ENCODE measurements around the gene MRRF.

Gene MRRF

DNA sequence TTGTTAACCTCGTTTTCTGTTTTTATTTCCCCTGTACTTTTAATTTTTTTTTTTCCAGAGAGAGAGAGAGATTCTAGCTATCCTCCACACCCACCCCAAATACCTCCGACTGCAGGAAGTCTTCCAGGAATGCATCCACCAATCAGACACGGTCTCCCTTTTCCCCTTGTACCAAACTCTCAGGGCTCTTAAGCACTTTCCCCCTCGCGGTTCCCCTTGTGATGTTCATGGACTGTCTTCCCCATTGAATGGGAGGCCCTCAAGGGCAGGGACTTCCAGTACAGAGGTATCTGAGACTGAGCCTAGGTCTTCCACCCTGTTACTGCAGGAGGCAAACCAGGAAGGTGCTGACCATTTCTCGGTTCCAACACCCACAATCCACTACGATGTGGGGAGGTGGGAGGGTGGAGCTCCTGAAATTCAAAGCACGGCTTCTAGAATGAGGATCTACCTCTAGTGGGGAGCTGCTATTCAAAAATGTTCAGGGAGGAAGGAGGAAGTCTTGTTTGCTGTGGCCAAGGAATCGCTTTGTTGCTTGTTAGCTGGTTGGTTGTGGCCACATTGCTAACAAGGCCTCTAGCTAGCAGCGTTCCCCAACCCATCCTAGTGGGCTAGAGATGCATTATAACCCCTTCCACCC lies 68.6 kb downstream of the MRRF start:
- no peak for DNase-seq

DNA sequence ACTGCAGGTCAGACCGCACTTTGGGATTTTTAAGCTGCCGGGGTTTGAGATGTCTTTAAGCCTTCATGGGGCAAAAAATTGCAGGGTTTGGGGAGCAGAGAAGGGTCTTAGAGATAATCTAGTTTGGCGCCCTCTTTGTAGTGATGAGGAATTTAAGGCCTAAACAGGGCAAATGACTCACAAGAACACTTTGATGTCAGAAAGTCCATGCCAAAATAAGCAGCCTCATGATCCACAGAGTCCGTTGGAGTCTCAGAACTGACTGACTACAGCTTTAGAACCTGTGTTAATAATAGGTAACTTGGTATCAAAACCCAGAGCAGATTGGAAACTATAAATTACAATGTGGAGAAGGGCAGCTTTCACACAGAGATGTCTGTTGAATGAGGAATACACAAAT lies 70.2 kb downstream of the MRRF start:
- DNase-seq = no peak

DNA sequence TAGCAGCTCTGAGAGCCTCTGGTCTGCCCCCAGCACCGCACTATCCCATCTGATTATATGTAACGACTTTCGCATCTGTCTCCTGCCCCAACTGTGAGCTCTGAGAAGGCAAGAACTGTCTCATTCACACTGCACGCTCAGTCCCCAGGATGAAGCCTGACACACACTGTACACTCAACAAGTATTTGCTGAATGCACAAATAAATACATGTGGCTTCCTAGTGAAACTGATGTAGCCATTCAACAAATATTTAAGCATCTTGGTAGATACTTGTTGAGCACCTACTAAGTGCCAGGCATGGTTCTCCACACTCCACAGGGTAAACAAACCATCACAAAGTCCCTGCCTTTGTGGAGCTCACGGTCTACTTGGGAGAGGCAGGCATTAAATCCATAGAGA lies 71.5 kb downstream of the MRRF start:
- no peak for DNase-seq

DNA sequence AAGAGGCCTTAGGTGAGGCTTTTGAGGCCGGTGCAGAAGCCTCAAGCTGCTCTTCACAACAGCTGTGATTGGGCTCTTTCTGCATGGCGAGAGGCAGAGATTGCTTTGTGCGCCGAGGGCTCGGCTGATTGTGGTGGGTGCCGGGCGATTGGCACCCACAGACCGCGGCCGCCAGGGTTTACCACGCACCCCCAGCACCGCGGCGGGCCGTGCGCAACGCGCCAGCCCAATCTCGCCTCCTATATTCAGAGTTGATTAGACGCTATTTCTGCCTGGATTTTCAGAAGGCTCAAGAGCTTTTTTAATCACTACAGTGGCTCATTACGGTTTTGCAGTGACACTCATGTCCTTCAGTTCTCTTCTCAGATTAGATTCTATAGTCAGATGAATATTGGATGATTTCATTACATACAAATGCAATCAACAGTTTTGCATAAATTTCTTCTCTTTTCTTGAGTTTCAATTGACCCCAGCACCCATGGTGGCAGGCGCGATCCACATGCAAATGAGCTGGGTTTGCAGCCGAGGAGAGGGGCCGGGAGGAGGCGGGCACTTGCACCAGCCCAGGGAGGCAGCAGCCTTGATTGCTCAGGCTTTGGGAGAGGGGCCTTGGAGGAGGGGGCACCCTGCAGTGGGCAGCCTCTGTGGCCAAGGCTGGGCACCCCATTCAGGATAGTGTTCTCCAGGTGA lies 72.3 kb downstream of the MRRF start:
- DNase-seq = no peak

DNA sequence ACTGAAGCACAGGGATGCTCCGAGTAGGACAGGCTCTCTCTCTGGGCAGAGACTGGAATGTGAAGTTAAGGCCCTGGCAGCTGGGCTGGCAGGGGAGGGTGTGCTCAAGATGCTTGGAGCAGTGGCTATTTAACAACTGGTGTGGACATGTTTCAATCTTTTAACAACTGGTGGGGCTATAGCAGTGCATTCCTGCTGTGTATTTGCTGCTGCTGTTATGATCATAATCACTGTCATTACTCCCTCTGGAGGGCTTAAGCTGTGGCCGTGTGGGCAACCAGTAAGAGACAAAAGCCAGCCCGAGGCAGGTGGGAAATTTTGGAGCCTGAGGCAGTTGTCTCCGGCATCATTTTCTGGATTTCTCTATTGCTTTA lies 72.9 kb downstream of the MRRF start:
- DNase-seq = no peak

DNA sequence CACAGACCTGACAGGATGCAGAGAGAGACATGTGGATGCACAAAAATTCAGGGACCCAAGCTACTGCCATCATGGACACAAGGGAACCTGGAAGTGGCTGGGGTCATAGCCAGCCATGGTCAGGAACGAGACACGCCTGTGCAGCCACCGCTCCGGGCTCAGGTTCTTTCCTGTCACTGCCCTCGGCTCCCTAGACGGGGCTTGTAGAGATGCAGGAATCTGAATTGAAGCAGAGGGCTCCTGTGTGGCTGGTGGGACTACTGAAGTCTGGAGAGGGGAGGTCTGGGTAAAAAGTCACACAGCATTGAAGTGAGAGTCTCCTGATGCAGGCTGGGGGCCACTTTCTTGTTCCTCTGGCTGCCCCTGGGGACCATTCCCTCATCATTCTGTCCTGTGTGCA lies 73.9 kb downstream of the MRRF start:
- DNase-seq = no peak

DNA sequence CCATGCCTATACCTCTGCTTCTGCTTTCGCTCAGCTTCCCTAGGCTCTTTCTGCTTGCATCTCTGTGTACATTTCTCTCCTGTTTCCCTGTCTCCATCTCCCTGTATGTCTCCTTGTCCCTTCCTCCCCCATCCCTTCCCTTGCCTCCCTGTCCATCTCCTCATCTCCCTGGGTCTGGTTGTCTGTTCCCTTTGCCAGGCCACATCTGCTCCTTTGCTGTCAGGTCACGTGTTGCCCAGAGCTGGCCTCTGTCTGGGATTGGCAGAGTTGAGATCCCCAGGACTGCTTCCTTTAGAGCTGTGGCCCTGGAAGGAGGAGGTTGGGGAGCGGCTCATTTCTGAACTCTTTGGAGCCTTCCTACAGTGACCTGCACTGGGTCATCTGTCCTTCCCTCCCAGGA lies 74.3 kb downstream of the MRRF start:
- DNase-seq = no peak

DNA sequence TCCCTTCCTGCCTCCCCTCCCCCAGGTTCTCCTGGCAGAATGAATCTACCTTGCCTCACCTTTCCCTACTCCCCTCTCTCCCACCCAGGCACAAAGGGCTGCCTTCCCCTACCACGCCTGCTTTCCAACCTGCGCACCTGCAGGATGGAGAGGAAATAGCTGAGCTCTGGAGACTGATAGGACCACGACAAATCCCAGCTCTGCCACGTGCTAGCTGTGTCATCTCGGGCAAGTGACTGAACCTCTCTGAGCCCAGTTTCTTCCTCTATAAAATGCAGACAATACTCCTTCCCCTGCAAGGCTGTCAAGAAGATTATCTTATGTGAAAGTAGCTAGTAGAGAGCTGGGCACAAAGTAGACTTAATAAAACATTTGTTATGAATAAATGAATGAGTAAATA lies 74.9 kb downstream of the MRRF start:
- DNase-seq = no peak

DNA sequence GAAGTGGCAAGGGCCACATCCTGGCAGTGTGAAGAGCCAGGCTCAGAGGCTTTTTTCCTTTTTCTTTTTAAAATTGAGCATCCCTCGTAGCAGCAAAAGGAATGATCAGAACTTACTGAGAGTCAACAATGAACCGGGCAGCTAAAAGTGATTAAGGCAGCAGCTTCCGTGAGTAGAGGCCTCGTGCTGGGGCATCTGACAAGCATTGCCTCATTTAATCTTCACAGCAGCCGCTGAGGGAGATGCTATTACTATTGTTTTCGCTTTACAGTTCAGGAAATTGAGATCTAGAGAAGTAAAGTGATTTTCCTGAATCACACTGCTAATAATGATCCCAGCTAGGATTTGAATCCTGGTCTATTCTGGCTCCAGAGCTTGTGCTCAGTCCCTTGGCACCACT lies 75.5 kb downstream of the MRRF start:
- no peak for DNase-seq

DNA sequence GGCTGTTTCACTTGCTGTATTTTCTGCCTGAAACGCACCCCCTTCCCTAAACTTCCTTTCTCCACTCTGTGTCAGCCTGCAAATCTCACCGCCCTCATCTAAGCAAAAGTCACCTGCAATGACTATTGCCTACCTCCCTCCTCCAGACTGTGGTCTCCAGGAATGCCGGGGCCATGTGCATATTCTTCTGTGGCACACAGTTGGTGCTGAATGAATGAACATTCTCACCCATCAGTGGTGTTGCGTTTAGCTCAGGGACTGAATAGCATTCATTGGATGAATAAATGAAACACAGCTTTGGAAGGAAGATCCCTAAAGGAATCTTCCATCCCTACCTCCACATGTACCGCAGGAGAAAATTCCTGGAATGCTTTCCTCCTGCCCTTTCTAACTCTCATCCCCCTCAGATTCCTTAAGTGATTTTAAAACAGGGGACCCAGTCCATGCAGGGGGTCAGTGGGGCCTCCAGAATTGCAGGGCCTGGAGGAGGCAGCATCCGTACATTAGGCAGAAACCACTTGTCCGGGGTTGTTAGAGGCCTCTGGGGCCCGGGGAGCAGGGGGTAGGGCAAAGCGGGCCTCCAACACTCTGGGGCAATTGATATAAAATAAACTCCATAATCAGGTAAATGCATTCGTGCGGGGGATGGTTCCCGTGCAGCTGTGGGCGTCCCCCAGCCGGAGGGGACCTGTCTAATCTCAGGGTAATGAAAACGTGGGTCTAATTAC lies 77.8 kb downstream of the MRRF start:
- DNase-seq = no peak

DNA sequence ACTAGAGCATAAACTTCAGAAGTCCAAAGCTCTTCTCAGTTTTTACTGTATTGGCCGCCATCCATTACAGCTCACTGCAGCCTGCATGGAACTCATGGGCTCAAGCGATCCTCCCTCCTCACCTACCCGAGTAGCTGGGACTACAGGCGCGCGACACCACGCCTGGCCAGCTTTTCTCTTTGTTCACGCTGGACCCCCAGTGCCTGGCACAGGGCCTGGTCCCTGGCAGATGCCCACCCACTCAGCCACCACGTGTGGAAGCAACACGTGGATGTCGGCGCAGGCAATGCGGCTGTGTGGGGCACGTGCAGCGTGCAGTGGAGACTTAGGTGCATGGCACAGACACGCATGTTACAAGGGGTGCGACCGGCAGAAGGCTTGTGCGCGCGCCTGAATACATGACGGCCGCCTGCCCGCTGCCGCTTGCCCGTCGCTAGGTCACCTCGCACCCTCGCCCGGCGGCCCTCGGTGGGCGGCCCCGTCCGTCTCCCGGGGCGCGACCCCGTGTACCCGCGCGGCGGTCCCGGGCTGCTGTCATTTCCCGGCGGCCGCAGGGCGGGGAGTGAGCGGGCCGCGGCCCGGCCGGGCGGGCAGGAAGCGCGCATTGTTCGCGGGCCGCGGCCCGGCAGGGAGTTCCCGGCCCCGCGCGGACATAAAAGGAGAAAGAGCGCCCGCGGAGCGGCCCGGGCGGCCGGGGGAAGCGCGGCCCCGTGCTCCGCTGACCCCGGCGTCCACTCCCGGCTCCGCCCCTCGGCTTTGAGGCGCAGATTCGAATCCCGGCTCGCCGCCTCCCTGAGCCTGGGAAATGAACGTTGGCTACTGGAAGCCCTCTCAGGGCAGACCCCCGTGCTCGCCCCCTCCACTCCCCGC lies 82.0 kb downstream of the MRRF start:
- DNase-seq = no peak

DNA sequence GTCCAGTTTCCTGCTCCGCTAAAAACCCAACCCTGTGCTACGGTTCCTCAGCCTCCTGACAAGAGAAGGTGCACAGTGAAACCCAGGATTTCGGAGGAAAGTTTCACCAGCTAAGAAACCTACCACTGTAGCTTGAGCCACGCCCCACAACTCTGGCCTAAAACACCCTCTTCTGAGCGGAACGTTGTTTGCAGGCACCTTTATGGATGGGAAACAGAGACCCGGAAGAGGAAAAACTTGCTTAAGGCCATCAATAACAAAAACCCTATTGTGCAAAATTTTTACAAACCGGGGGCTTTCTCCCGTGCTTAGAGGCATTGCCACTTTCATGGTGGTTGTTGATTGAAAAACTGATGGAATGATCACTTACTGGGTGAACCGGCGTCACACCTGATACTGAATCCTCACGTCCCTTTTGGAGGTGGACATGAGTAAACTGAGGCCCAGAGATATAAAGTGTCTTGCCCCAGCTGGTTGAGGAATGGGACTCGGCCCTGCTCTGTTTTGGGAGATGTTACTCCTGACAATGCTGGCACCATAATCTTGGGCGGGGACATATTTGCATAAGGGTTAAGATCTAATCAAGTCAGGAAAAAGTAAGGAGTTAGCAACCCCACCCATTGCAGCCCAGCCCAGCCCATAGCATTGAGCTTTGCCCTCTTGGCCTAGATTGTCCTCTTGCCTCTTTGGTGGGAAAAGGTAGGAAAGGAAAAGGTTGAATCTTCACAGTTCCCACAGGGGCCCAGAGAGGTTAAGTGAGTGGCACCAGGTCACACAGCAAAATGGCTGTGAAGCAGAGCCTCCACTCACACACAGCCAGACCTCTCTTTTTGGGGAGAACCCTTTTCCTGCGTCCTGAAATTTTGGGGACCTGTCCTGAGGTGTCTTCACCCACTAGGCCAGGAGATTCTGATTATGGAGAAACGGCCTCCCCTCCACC lies 82.9 kb downstream of the MRRF start:
- DNase-seq = no peak

DNA sequence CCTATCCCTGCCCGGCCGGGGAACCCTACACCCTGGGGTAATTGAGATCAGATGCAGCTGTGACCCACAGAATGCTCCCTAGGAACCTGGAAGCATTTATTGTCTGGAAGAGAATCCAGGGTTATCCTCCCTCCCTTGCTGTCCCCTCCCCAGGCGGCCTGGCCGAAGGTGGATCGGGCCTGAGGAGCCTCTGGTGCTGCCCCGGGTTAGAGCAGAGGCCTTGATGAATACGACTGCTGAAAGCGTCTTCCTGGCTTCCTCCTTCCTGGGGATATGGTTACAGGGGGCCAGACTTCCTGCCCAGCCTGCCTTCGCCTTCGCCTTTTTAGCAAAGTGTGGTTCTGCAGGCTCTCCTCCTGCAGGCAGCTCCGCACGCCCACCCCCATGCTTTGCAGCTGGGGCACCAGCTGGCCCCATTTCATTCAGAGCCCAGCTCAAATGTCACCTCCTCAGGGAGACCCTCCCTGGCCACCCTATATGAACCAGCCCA lies 83.7 kb downstream of the MRRF start:
- no peak for DNase-seq

DNA sequence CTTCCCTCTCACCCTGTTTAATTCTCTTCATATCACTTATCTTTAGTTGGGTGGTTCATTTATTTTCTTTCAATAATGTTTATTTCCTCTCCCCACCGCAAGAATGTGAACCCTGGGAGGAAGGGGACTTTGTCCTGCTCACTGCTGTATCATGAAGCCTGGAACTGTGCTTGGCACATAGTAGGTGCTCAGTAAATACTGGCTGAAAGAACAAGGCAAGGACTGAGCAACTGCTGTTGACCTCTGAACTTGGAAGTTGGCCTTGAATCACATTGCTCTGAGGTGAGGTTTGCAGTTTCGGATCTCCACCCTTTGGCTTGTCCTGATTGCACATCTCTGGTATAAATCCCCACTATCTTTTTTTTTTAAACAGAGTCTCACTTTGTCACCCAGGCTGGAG lies 84.1 kb downstream of the MRRF start:
- DNase-seq = no peak

DNA sequence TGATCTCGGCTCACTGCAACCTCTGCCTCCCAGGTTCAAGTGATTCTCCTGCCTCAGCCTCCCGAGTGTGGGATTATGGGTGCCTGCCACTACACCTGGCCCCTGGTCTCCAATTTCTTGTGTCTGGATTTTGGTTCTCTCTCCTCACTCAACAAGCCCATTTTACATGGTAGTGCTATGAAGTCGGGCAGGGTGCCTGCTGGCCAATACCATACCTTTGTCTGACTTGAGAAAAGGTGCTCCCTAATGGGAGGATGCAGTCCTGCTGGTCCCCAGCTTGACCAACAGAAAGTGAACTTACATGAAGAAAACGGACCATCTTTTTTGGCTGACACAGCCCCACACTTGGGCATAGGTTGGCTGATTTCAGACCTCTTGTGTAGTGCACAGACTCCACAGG lies 84.5 kb downstream of the MRRF start:
- no peak for DNase-seq

DNA sequence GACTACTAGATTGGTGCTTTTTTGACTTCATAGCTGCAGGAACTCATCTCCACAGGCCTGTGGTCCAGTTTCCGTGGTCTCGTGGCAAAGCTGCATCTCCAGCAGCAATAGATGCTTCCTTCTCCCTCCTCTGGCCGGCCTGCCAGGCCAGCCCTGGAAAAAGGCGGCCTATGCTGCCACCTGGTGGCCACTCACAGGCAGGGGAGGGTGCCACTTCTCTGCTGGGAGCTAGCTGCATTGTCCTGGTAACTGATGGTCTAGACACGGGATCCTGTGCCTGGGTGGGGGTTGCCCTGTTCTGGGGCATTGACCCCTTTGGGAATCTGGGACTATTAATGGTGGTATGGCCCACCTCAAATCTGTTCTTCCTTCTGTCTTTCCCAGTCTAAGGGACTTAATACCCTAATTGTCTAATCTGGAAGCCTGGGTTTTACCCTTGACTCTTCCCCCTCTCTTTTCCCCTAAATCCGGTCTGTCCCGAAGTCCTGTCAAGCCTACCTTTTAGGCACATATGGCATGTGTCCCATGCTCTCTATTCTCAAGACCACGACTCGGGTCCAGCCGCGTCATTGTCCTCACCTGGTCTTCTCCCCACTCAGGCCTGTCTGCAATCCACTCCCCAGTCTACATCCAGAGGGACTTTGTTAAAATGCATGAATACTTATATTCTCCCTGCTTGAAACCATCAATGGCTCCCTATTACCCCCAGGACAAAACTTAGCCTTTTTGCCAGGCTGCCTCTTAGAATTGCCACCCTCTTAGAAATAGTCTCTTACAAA lies 86.1 kb downstream of the MRRF start:
- DNase-seq = peak; percentile 61

DNA sequence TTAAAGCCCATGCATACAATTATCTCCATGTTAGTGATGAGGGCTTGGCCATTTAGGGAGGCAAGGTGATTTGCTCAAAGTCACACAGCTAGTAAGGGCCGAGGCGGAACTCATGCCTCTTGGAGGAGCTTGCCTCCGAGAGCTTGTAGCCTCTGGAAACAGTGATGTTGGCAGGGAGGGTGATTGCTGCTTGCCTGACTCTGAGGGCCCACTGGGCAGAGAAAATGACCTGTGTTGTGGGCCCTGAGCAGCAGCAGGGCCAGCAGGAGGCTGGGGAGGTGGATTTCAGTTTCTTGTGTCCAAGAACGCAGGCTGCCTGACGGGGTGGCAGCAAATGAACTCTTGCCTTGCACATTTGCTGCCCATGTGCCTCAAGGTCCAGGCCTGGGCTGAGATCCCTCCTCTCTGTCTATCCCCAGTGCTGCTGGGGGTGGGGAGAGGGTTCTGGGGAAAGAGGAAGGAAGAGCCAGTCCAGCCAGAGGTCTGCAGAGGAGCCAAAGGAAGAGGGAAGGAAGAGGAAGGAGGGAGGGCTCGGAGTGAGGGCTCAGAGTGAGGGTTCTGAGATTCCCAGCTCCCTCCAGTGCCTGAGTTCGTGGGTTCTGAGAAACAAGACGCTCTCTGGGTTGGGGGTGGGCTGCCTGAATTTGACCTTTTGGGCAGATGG lies 90.0 kb downstream of the MRRF start:
- no peak for DNase-seq

DNA sequence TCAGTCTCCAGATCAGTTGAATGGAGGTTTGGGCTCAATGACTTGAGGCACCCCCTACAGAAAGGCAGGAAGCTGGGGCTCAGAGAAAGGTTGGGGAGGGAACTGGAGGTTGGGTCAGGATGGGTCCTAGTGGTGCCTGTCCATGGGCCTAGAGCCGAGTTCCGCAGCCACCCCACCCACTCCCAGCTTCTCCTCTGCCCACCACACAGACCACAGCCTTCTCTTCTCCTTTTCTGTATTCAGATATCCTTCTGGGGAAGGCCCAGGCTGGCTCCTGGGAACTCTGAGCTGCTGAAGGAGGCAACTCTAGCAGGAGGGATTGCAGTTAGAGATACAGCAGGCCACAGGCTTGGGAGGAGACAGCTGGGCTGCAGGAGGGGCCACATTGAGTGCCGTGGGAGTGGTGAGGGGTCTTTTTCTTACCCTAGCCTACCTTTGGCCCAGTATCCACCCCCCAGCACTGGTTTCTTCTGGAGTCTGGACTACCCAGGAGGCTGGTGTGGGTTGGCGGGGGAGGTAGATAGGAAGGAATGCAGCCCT lies 90.7 kb downstream of the MRRF start:
- no peak for DNase-seq

DNA sequence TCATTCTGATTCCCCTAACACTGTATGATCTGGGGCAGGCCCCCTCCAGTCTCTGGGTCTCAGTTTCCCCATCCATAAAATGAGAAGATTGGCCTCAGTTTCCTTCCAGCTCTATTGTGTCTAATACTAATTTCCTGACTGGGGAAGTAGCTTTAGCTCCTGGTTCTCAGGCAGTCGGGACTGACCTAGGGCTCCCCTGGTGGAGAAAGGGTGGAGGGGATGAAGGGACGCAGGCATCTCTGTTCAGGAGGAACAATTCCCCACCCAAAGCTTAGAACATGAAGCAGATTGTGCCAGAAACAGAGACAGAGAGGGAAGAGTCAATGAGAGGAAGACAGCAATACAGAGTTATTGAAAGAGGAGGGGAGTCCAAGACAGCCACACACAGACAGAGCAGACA lies 91.9 kb downstream of the MRRF start:
- DNase-seq = no peak

DNA sequence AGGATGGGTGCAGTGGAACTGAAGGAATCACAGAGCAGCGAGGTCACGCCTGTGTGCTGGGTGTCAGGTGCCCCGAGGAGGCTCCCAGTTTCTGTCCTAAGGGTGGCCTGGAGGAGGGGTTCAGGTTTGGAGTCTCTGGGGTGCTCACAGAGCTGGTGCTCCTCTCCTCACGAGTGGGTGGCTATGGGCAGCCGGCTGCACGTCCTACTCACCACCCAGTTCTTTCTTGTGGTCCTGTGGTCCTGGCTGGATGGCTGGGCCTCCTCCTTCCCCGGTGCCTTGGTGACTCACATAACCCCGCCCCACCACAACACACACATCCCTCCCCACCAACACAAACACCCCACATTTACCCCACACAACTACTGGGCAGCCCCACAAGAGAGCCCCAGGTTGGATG lies 96.2 kb downstream of the MRRF start:
- DNase-seq = no peak

All from kidney glomerular epithelial cell (primary cell).